ES-I3 (cell line): ENCODE data around the gene NFKBIE.

Source experiments
- H3K36me3 ChIP-seq: 2 replicates; pipeline ENCODE4 v1.6.1; 2013; ENCODE audit warnings: mild to moderate bottlenecking, low read length, control low read depth, moderate library complexity; ENCODE audit not compliant: insufficient read depth
- H3K4me1 ChIP-seq: 2 replicates; pipeline ENCODE4 v1.6.1; 2013; ENCODE audit warnings: mild to moderate bottlenecking, control low read depth, low read length; ENCODE audit not compliant: insufficient read depth
- H3K9ac ChIP-seq: 2 replicates; pipeline ENCODE4 v1.6.1; 2013; ENCODE audit warnings: low read depth, mild to moderate bottlenecking, low read length, moderate library complexity
- H3K9me3 ChIP-seq: 2 replicates; pipeline ENCODE4 v1.6.1; 2013; ENCODE audit warnings: mild to moderate bottlenecking, low read length, moderate library complexity; ENCODE audit not compliant: control insufficient read depth, insufficient read depth

The NFKBIE gene

GRCh38 chr6:44228836-44229235 is 36.5 kb downstream of the NFKBIE start:
- Histone ChIP-seq H3K4me1 (peaks cover 27% of the 10 kb centered on the region; the same call in 1 of the 2 replicates), H3K36me3 (peaks cover 12% of the 10 kb centered on the region; the same call in 1 of the 2 replicates), H3K9me3 (no peaks in the 10 kb centered on the region), H3K9ac (no peak overlapping the region)

- Histone ChIP-seq H3K9me3 (no peaks in the 10 kb centered on the region), H3K4me1 (peaks cover 26% of the 10 kb centered on the region; the same call in 1 of the 2 replicates), H3K36me3 (peaks cover 8% of the 10 kb centered on the region; the same call in 1 of the 2 replicates), H3K9ac (no peak overlapping the region)
These were observed 36.9 kb downstream of the NFKBIE start for GRCh38 chr6:44228433-44228832.

DNA sequence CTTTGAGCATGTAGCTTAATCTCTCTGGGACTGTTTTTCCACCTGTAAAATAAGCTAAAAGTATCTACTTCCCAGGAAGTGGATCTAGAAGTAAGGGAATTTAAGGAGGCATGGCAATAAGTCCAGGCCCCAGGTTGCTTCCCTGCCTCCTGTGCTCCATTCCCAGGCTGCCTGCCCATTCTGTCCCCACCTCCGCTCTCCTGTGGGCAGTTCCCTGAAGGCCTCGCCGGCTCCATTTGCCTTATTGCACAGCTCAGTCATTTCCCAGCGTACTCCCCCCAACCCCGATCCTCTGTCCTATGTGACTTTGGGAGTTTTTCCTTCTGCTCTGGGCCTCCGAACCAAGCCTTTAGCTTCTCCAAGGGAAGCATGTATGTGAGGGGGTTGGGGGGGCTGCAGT is 37.3 kb downstream of the NFKBIE start:
- Histone ChIP-seq H3K36me3 (peaks cover 7% of the 10 kb centered on the region; the same call in 1 of the 2 replicates), H3K9me3 (no peaks in the 10 kb centered on the region), H3K9ac (no peak overlapping the region), H3K4me1 (peaks cover 26% of the 10 kb centered on the region; the same call in 1 of the 2 replicates)

GRCh38 chr6:44227148-44227793 is 38.1 kb downstream of the NFKBIE start:
- Histone ChIP-seq H3K9ac (no peak overlapping the region), H3K9me3 (no peaks in the 10 kb centered on the region), H3K36me3 (peaks cover 5% of the 10 kb centered on the region; the same call in 1 of the 2 replicates), H3K4me1 (peaks cover 32% of the 10 kb centered on the region; the same call in 1 of the 2 replicates)

DNA sequence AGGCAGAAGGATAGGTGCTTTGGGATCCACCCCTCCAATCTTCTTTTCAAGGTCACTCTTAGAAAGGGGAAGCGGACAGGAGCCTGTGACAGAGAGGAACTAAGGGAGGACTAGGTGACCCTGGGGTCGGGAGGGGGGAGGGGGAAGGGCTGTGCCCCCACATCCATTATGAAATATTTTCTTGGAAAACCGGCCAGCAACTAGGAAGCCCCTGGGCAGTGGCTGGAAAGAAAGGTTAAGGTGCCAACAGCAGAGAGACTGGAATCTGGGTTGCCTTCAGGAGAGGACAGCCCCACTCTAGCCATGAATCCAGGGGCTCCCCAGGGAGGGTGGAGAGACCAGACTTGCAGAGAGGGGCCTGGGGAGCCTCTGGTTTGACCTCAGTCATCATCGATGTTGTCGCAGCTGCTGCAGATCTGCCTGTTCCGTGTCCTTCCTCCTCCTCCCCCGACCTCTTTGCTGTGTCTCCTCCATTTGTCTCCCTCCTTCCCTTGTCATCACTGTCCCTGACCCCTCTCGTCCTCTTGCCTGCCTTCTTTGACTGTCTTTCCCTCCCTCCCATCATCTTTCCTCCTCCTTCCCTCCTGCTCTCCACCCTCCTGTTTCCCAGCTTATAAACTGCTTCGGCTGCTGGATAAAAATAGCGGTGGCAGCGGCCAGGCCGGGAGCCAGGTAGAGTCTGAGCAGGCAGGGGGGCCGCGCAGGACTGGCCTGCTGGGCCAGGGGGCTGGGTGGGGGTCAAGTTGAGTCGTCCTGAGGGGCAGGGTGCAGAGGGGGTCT is 38.8 kb downstream of the NFKBIE start:
- Histone ChIP-seq H3K9me3 (no peaks in the 10 kb centered on the region), H3K36me3 (peaks cover 4% of the 10 kb centered on the region; the same call in 1 of the 2 replicates), H3K4me1 (peaks cover 37% of the 10 kb centered on the region; the same call in 1 of the 2 replicates), H3K9ac (no peak overlapping the region)

DNA sequence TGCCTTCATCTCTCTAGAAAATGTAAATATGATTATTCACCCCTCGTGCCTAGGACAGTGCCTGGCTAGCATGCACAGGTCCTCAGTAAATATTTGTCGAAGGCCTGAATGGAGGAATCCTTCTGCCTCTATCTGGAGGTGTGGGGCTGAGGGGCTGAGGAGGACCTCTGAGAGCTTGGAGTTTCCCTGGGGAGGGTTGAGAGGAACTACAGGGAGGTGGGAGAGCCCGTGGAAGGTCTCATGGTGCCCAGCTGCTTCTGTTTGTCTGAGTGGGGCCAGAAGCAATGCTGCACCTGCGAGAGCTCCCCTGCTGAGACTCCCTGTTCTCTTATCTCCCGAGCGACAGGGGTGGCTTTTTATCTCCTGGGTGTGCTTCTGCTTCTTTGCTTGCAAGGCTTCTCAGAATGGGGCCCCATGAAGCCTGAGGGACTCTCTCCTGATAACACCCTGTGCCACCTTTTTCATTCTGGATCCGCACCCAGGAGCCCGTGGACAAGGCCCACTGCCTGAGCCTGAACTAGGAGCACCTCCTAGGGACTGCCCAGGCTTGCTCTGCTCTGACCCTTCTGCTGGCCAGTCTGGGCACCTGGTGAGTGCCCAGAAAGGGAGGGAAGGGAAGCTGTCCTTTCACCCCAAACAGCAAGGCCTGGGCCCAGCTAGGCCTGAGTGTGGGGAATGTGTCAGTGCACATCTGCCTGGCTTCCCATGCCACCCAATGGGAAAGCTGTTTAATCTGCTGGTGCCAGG is 39.6 kb downstream of the NFKBIE start:
- H3K4me1 ChIP-seq: peaks cover 43% of the 10 kb centered on the region; the same call in 1 of the 2 replicates
- H3K36me3 ChIP-seq: peaks cover 1% of the 10 kb centered on the region; the same call in 1 of the 2 replicates
- no peaks in the 10 kb centered on the region for H3K9me3 ChIP-seq
- H3K9ac ChIP-seq: no peak overlapping the region

GRCh38 chr6:44224965-44225305 is 40.4 kb downstream of the NFKBIE start:
- peak overlapping the region; percentile 55; the same call in 1 of the 2 replicates for H3K9ac ChIP-seq
- no peaks in the 10 kb centered on the region; the same call in 1 of the 2 replicates for H3K36me3 ChIP-seq
- H3K9me3 ChIP-seq: no peaks in the 10 kb centered on the region
- H3K4me1 ChIP-seq: peaks cover 45% of the 10 kb centered on the region; the same call in 1 of the 2 replicates

DNA sequence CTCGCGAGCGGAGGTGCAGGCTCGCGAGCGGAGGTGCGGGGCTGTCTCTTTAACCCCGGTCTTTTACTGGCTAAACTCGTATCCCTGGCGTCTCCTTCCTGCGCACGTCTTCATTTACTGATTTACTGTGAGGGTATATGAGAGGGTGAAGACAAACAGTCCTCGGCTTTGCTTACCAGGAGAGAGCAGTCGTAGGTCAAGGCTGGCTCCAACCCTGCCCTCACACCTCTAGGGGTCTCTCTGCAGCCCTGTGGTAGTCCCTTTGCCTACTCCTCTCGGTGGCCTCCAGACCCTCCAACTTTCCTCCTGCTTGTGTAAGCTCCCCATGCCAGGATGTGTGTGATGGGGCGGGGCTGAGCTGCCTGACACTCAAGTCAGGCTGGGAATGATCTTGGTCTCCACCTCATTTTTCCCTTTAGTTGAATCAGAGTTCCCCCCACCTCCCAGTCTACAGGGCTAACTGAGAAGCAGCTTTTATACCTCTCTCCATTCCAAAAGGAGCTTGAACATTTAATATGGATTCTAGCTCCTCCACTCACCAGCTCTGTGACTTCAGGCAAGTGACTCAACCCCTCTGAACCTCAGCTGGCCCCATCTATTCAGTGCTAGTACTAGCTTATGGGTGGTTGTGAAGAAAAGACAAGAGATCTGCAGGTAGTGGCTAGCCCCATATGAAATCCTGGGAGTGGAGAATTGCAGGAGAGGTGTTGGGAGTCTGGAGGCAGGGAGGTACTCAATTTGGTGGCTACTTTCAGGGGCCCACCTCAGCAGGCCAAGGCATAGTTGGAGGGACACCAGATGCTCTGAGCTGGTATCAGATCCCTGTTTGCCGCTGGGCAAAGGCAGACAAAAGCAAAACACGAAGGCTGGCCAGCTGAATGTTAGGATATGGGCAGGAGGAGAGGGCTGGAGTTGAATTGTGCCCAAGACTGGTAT is 41.1 kb downstream of the NFKBIE start:
- peaks cover 46% of the 10 kb centered on the region; the same call in 1 of the 2 replicates for H3K4me1 ChIP-seq
- H3K9ac ChIP-seq: peak overlapping the region; percentile 55; the same call in 1 of the 2 replicates
- no peaks in the 10 kb centered on the region; the same call in 1 of the 2 replicates for H3K36me3 ChIP-seq

GRCh38 chr6:44223319-44224028 is 41.9 kb downstream of the NFKBIE start, which contains the start of gene SLC29A1:
SLC29A1 (plus strand) TSS chr6:44223595; CDS start chr6:44227314, 3,719 bp downstream.
- no peaks in the 10 kb centered on the region for H3K36me3 ChIP-seq
- H3K4me1 ChIP-seq: peaks cover 47% of the 10 kb centered on the region; the same call in 1 of the 2 replicates
- peak within 1 kb of the TSS; percentile 55; the same call in 1 of the 2 replicates for H3K9ac ChIP-seq
- H3K9me3 ChIP-seq: no peaks in the 10 kb centered on the region

More for the DNA sequence above, 41.1 kb downstream of the NFKBIE start:
- no peaks in the 10 kb centered on the region for H3K9me3 ChIP-seq

DNA sequence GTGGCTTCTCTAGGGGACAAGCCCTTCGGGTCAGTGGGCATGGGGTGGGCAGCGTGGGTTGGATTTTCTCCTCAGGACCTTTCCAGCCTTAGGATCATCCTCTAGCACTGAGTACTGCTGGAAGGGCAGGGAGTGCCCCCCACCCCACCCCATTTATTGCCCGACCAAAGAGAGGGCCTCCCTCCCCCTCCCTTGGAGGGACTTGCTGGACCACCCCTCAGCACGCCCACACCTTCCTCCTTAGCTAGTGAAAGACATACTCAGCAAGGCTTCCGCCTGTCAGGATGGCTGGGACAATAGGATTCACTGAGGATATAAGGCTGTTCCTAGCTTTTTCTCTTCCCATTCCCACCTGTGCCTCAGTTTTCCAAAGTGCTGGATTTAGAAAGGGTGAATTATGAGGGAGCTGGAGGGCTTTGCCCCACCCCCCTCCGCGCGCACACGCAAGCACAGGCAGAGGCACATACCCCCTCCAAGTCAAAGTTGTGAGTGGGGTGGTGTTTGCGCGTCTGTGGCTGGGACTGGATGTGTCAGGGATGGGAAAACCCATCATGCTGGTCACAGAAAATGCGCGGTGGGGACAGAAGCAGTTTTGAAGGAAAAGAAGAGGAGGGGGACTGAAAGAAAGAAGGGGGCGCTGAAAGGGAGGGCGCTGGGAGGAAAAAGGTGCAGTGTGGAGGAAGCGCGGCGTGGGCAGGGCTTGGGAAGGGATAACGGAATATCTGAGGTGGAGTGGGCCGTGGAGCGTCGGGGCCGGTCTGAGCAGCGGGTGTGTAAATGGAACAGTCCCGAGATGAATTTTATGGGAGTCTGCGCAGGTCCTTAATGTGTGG is 42.6 kb downstream of the NFKBIE start:
- H3K9me3 ChIP-seq: no peaks in the 10 kb centered on the region
- no peaks in the 10 kb centered on the region for H3K36me3 ChIP-seq
- H3K4me1 ChIP-seq: peaks cover 54% of the 10 kb centered on the region
- H3K9ac ChIP-seq: peak overlapping the region; percentile 49; the same call in 1 of the 2 replicates

- no peaks in the 10 kb centered on the region for H3K36me3 ChIP-seq
- H3K9ac ChIP-seq: no peak overlapping the region
- peaks cover 57% of the 10 kb centered on the region for H3K4me1 ChIP-seq
- no peaks in the 10 kb centered on the region for H3K9me3 ChIP-seq
These were observed 43.4 kb downstream of the NFKBIE start for GRCh38 chr6:44221961-44222335.

DNA sequence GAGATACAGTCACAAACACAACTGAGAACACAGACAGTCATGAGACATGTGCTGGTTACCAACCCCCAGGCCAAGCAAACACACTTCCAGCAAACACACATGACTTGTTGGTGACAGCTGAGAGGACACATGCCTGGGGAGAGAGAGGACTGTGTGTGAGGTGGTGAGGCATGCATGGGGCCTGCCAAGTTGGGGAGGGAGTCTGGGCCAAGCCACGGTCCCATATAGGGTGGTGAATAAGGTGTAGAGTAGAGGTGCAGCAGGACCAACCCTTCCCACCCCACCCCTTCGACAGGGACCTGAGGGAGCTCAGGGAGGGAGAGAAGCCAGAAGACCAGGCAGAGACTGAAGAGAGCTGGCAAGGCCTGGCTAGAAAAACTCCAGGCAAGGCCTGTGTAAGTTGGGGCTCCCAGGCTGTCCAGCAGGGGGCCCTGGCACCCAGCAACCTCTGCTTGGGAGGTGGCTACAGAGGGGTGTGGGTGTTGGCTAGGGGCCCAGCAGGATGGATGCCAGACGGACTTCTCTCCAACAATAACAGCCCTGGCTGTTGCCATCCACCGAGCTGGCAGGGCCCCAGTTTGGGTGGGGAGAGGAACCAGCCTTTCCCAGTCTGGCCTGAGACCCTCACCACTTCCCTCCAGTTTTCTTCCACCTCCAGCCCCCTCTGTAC is 43.9 kb downstream of the NFKBIE start:
- H3K9ac ChIP-seq: no peak overlapping the region
- no peaks in the 10 kb centered on the region for H3K36me3 ChIP-seq
- H3K9me3 ChIP-seq: no peaks in the 10 kb centered on the region
- H3K4me1 ChIP-seq: peaks cover 57% of the 10 kb centered on the region
